Stimulated activated CD4-positive, alpha-beta T cell treated with anti-CD3 and anti-CD28 coated beads, Interleukin-1b, Interleukin-23, amount 100 ng/mL, for 1 hour (primary cell): Measurements from ENCODE around the gene PPP6R3.

Experiments used
- DNase-seq, 2 donors: peaks; one replicate each; pipeline ENCODE4 v3.0.0-alpha.2; 2020; ENCODE audit warnings: low read depth in 2 of 2

PPP6R3 gene

DNA sequence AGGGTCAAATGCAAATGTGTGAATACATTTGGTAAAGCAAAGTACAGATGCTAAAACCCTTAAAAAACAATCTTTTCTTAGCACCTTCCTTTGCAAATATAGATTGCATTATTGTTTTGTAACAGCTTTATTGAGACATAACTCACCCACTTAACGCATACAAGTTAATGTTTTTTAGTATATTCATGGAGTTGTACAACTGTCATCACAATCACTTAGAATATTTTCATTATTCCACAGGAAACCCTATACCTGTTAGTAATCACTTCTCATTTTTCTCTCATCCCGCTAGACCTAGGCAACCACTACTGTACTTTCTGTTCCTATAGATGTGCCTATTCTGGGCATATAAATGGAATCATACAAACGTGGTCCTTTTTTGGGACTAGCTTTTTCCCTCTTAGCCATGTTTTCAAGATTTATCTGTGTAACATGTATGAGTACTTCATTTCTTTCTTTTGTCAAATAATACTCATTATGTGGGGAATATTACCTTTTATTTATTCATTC is 34.7 kb downstream of the PPP6R3 start:
- no peak for DNase-seq

DNA sequence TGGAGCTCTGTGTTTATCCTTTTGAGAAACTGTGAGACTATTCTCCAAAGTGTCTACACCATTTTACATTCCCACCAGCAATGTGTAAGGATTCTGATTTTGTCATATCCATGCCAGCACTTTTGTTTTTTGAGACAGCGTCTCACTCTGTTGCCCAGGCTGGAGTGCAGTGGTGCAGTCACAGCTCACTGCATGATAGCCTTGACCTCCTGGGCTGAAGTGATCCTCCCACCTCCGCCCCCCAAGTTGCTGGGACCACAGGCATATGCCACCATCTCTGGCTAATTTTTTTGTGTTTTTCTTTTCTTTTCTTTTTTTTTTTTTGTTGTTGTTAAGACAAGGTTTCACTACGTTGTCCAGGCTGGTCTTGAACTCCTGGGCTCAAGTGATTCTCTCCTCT is 35.3 kb downstream of the PPP6R3 start:
- no peak for DNase-seq

DNA sequence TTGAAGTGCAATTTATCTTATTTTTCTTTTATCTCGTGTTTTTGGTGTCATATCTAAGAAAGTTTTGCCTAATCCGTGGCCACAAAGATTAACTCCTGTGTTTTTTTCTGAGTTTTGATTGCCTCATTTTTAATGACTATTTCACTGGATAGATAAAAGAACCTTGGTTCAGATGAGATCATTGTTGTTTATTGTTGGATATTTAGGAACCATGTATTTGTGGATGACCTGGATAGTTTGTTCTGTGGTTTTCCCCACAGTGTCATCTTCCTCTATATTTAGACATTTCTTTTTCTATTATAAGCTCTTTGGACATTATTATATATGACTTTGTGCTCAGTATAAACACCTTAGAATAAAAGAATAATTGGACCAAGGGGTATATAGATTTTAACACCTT is 37.2 kb downstream of the PPP6R3 start:
- no peak for DNase-seq

DNA sequence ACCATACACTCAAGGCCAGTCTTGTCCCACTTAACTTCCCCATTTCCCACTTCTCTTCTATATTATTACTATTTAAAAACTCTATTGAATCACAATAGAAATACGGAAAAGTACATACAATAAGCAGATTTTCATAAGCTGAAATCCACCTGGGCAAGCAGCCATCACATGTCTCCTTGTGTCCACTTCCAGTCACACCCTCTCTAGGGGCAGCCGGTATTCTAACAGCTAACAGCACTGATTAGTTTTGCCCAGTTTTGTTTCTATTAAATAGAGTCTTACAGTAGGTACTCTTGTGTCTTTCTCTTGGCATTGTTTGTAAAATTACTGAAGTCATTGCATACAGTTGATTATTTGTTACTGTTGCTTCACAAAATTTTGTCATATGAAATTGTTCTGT is 37.8 kb downstream of the PPP6R3 start:
- no peak for DNase-seq

DNA sequence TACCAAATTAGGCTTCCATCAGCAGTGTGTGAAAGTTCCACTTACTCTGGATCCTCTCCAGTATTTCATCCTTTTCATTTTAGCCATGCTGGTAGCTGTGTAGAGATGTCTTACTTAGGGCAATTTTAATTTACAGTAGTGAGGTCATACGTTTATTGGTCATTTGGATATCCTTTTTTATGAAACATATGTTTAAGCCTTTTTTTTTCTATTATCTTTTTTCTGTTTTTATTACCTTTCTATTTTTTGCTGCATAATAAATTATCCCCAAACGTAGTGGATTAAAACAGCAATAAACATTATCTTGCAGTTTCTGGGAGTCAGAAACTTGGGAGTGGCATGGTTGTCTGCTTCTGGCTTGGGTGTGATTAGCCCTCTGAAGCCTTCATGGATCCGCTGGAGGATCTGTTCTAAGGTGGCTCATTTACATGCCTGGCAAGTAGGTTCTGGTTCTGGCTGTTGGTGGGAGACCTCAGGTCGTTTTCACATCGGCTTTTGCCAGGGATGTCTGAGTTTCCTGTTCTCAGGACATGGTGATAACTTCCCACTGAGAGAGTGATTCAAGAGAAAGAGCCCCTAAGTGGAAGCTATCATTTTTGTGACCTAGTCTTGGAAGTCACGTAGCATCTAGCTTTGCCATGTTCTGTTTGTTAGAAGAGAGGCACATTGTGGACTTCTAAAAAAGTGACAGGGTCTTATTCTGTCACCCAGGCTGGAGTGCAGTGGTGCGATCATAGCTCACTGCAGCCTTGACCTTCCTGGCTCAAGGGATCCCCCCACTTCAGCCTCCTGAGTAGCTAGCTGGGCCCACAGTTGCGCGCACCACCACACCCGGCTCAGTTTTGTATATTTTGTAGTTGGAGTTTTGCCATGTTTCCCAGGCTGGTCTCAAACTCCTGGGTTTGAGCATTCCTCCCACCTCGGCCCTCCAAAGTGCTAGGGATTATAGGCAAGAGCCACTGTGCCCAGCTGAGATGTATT is 38.6 kb downstream of the PPP6R3 start:
- DNase-seq, result no peak

DNA sequence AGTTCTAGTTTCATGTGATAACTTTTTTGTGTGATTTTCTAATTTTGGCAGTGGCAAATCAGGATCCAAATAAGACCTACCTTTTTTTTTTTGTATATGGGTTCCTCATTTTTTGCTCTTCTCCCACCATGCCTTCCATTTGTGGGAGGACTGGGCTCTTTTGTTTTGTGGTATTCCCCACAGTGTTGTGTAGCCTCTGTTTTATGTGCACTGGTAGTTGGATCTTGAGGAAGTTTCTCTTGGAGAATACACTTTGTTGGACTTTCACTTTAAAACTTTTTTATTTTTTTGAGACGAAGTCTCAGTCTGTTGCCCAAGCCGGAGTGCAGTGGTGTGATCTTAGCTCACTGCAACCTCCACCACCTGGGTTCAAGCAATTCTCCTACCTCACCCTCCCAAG is 39.7 kb downstream of the PPP6R3 start:
- no peak for DNase-seq

DNA sequence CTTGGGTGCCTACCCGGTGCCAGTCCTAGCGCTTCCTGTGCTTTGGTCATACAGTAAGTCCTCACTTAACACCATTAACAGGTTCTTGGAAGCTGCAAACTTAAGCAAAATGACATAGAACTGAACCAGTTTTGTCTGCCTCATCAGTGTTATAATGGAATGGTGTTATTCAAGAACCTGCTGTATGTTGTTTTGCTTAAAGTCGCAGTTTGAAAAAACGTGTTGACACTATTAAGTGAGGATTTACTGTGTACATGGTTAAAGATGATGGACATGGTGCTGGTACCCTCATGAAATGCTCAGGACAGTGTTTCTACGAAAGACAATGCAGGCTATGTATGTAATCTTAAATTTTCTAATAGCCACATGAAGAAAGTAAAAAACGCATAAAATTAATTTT is 41.3 kb downstream of the PPP6R3 start:
- no peak for DNase-seq

DNA sequence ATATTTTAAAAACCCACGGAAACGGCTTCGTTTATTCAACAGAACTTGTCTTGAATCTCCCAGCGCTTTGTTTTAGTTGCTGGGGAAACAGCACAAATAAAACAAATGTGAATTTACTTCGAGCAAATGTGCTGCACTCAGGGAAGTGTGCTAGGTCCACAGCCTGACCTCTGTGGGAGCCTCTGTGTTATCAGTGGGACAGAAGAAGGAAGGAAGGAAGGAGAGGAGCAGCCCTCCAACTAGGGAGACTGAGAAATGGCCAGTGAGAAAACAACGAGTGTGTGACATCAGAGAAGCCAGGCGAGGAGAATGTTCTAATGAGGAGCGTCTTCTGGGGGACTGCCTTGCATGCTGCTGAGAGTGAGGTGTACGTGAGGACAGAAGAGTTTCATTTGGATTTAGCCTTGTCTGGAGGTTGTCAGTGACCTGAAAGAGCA is 42.7 kb downstream of the PPP6R3 start:
- no peak for DNase-seq

DNA sequence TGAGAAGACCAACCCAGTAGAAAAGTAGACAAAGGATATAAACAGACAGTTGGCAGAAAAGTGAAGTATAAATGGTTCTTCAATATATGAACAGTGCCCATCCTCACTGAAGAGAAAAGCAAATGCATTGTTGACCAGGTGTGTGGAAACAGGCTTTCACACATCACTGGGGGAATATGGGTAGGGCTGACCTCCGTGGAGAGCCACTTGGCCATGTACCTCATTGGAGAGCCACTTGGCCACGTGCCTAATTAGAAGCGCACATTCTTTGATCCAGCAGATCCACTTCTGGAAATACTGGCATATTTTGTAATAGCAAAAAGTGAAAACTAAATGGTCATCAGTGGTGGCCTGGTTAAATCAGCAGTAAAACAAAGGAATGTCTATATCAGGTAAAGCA is 43.2 kb downstream of the PPP6R3 start:
- no peak for DNase-seq

DNA sequence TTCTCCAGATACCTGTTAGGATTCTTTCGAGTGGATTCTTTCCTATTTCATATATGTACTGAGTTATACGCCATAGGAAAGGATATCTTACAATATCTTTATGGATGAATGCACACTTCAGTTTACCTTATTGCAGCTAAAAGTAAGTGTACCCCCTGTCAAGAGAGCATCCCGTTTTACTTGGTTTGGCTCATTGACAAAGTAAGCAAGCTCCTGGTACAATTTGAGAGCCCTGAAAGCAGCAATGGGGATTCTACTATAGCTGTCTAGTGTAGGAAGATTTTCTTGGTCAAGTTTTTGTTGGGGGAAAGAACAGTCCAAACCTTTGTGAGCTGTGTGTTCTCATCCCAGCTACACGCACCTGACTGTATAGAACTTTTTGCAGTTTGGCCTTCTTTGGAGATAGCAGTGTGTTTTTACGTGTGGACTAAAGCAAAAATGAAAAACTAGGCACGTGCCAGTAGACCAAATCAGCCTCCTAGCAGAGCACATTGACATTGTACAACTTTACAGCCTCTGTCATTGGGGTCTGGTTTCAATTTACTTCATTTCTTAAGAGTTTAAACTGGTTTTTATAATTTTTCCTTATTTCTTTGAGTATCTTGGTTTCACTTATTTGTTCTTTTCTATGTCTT is 44.0 kb downstream of the PPP6R3 start:
- DNase-seq, result no peak

DNA sequence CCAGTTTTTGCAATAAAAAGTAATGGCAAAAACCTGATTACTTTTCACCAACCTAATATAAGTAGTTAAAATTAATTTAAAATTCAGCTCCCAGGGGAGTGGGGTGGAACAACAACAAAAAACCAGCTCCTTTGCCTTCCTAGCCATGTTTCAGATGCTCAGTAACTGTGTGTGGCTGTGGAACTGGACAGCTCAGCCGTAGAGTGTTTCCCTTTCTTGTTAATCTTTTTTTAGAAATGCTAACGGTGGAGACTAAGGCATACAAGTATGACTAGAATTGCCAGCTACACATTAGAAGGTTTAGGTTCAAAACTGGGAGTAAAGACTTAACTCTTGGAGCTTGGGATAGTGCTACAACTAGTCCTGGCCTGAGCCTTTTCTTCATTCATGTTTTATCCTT is 45.0 kb downstream of the PPP6R3 start:
- DNase-seq, result no peak

DNA sequence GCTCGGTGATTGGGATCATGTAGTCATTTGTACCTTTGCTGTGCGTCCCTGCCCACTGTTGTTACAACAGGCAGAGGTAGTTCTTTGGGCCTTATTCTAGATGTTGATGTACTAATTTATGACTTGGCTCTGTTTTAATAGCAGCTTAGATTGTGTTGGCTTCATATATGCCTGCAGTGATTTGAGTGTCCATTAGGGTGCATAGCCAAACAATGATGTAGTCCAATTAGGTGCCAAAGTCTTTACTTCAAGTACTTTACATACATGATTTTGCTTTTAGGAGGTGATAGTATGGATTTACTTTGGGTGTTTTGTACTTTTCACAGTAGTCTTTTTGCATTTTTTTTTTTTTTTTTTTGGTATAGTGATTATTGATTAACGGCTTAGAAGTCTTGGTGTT is 46.4 kb downstream of the PPP6R3 start:
- DNase-seq, result no peak

DNA sequence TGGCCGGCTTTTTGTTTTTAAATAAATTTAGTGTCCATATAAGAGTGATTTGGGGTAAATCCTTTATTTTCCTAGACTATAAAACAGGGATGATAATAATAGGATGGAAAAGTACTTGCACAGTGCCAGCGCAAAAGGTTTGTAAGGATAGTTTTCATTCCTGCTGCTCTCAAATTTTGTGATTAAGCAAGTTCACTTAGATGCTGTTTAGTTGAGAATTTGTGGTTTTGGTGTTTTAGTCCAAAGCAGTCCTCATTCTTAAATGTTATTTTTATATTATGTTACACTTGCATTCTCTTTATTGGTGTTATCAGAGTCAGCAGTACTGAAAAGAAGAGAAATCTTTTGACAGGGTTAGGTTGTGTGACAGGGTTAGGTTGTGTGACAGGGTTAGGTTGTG is 47.9 kb downstream of the PPP6R3 start:
- no peak for DNase-seq

DNA sequence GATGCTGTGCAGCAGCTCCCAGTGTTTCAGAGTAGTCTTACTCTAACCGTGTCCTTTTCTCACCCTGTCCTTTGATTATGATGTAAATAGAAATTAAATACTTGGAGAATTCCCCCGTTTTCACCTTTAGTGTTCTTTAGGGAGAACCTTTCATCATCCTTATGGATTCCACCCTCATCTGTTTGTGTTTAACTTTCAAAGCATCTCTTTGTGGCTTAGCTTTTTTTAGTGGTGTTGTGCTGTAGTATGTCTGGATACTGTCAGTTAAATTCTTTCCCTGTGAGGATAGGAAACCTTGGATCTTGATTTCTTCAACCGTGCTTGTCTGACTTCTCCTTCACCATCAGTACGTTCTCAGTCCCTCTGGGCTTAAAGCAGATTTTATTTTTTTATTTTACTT is 48.5 kb downstream of the PPP6R3 start:
- DNase-seq, result no peak

DNA sequence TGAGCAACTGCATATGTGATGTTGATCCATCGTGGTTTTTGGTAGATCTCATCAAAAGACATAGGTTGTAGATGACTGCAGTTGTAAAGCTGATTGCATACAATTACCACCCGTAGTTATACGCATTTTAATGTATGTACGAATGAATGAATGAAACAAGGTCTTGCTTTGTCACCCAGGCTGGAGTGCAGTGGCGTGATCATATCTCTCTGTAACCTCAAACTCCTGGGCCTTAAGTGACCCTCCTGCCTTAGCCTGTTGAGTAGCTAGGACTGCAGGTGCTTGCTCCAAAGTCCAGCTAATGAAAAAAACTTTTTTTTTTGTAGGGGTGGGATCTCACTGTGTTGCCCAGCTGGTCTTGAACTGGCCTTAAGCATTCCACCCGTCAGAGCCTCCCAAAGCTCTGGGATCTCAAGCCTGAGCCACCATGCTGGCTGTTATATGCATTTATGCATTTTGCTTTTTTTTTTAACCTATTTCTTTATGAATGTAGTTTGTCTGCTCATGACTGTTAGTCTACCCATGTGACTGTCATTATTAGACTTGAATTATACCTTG is 53.5 kb downstream of the PPP6R3 start:
- no peak for DNase-seq

DNA sequence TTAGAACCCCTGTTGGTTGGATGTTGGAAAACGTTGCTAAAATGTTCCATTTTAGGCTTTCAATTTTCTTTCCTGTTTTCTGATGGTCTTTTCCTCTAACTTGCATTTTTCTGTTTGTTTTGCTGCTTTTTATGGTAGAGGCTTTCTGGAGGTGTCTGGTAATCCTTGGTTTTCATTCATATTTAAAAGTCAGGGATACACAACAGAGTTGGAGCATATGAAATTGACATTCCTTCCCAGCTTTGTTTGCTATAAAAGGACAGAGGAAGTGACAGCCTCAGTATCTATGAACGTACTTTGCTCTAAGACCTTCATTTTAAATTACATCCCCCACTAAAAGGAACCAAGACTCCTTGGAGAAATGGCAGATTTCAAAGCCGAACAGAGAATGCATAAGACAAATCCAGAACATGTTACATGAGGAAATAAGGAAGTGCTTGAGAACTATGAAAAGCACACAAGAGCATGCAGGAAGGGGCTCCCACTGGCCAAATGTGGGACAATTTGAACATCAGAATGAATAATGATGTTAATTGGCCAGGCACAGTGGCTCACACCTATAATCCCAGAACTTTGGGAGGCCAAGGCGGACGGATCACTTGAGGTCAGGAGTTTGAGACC is 56.7 kb downstream of the PPP6R3 start:
- DNase-seq, result no peak

DNA sequence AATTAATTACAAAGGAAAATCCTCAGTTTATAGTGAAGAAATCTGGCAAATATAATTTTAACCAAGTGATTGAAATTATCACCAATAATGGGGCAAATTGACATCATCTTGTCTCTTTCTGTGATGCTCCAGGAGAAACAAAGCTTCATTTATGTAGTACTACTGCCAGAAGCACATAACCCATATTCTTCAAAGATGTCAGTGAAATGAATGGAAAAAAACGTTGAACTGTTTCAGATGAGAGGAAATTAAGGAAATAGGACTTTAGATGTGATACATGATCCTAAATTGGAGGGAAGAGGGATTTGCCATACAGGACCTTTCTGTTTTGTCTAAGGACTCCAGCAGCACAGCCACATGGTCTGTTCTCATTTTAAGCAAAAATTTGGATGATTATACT is 57.6 kb downstream of the PPP6R3 start:
- DNase-seq, result no peak

DNA sequence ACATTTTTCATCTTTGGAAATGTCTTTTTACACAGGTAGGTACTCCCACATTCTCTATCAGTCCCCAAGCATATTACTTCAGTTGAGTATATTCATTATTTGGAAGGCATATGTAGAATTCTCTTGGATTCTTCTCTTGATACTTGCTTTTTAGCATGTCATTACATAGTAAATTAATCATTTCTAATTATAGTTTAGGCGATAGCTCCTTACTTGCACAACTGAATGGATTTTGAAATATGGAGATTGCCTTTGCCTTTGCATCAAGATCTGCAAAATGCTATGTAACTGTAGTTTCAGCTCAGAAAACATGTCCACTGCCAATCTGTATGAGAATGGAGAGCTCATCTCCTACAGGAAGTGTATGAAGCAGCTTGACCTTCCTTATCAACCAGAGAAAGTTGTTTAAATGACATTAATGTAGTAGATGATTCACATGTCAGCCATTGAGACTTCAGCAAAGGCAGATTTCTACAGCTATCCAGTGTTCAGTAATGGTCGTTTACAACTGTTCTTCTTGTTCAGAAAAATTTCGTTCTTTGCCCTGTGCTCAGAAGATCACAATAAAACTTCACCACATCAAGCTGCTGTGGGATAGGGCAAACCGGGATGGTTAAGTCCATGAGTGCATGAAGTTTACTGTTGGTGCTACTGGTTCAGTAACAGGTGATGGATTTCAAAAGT is 61.6 kb downstream of the PPP6R3 start:
- no peak for DNase-seq

DNA sequence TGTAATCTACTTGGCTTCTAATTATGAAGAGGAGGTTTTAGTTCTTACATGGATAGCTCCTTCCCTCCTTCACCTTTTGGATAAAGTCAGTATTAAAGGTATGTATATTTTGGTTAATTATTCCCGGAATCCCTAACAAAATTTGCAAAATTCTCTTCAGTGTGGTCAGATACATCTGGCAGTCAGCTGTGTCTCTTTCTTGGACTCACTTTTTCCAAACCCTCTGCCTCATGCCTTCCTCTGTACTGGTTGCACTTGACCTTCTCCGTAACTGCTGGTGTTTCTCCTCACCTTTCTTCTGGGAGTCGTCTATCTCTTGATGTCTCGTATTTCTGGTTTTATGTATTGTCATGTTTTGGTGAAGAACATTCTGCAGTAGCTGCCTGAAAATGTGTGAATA is 62.5 kb downstream of the PPP6R3 start:
- no peak for DNase-seq

DNA sequence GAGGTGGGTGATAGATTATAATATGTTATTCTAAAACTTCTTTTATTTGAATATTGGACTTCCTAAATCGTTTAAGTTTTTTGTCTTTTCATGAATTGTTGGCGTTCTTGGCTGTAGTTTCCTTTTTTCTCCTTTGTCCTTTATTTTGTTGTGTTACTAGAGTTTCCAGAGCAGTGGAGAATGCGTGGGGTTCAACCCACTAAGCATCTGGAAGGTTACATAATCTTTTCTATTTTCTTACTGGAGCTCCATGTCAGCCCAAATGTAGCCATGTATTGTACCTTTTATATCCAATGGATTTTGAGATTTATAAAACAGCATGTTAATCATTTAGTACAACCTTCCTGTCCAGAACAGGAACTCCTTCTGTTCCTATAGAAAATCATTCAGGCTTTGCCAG is 63.2 kb downstream of the PPP6R3 start:
- DNase-seq, result no peak

DNA sequence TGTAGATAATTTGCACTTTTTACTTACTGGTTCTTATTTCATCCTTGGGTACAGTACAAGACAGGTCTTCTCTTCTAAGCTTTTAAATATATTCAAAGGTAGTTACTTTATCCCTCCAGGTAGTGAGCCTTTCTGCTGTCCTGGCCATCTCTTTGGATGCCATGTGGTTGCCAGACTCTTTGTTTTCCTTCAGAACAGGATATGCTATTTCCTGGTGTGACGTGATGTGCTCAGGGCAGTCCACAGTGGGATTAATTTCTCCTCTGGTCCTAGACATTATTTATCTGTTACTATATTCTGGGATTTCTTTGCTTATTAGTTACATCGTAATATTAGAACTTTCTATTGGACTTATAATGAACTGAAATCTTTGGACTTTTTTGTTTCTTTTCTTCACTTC is 63.7 kb downstream of the PPP6R3 start:
- DNase-seq, result no peak

DNA sequence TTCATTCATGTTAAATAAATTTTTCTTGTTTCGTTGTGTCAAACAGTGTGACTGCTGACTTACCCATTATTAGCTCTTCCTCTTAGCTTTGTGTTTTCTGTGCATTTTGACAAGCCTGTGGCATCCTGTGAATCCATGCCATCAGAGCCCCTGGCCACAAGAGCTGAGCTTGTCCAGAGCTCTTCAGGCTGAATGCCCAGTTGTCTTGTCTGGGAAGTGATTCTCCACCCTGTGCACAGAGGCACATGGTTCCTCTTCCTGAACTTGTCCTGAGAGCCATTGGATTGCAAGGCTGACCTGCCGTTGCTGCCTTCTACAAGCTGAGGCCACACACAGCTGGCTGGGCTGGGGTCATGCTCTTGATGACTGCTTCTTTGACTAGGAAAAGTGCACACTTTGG is 64.1 kb downstream of the PPP6R3 start:
- DNase-seq, result no peak
